GM19372 (cell line): ENCODE data around the gene SRP54.
"Not testable (repeated sequence)": the region's sequence is repeated elsewhere in the genome, so short reads cannot be mapped to it uniquely, and the experiment has no call there.

Source experiments
- ATAC-seq: cut with Tn5 transposase; IDR thresholded peaks from one replicate; pipeline ENCODE4 v1.9.1; 2021; ENCODE audit warnings: mild to moderate bottlenecking, low read depth, moderate library complexity; ENCODE audit not compliant: unreplicated experiment

The SRP54 gene

GRCh38 chr14:34982421-34983147 is at the start of gene SRP54:
TSS of gene SRP54 (plus strand) at chr14:34982992. CDS start at chr14:34996710, 13,718 bp downstream.
- ATAC-seq: peak; percentile 77

GRCh38 chr14:34933301-34933700 is 49.5 kb upstream of the SRP54 start:
- no peak for ATAC-seq

- ATAC-seq: no peak
These were observed 47.3 kb upstream of the SRP54 start for GRCh38 chr14:34935488-34935887.

GRCh38 chr14:34937442-34937841 is 45.4 kb upstream of the SRP54 start:
- no peak for ATAC-seq

- no peak for ATAC-seq
These were observed 44.9 kb upstream of the SRP54 start for GRCh38 chr14:34937876-34938275.

- ATAC-seq: no peak
These were observed 39.3 kb upstream of the SRP54 start for GRCh38 chr14:34943506-34943905.

GRCh38 chr14:34944744-34945143 is 38.0 kb upstream of the SRP54 start:
- no peak for ATAC-seq

- ATAC-seq: no peak
These were observed 36.1 kb upstream of the SRP54 start for GRCh38 chr14:34946699-34947098.

GRCh38 chr14:34951286-34951685 is 31.5 kb upstream of the SRP54 start:
- ATAC-seq: no peak

- ATAC-seq: no peak
These were observed 25.9 kb upstream of the SRP54 start for GRCh38 chr14:34956931-34957330.

GRCh38 chr14:34957771-34958286 is 25.0 kb upstream of the SRP54 start:
- no peak for ATAC-seq

- ATAC-seq: not testable (repeated sequence)
These were observed 20.7 kb upstream of the SRP54 start for GRCh38 chr14:34962106-34962505.

- ATAC-seq: no peak
These were observed 17.6 kb upstream of the SRP54 start for GRCh38 chr14:34964977-34965764.

GRCh38 chr14:34965912-34966311 is 16.9 kb upstream of the SRP54 start:
- ATAC-seq: no peak

- peak; percentile 76 for ATAC-seq
These were observed 16.4 kb upstream of the SRP54 start for GRCh38 chr14:34966413-34966812.

GRCh38 chr14:34970665-34971064 is 12.1 kb upstream of the SRP54 start:
- no peak for ATAC-seq

- ATAC-seq: no peak
These were observed 11.4 kb upstream of the SRP54 start for GRCh38 chr14:34971381-34971780.

- ATAC-seq: no peak
These were observed 11.0 kb upstream of the SRP54 start for GRCh38 chr14:34971801-34972200.

GRCh38 chr14:34978444-34978843 is 4.3 kb upstream of the SRP54 start:
- no peak for ATAC-seq

- ATAC-seq: no peak
These were observed 2.4 kb upstream of the SRP54 start for GRCh38 chr14:34980337-34980900.

- ATAC-seq: peak; percentile 8
These were observed 910 bp upstream of the SRP54 start for GRCh38 chr14:34981743-34982420.
